K562 (cell line): Measurements from ENCODE around the gene FUT2. TPM values are rescaled to one million over a fixed set of nuclear protein-coding genes. Genes with fewer than 3 reads are reported as not detected.

Experiments
- ATF7 ChIP-seq: fragments of 450-650 bp; IDR thresholded peaks from 2 replicates; pipeline ENCODE4 v1.7.1; 2014; ENCODE audit warnings: mild to moderate bottlenecking, moderate library complexity
- DPF2 ChIP-seq: fragments of 450-650 bp; IDR thresholded peaks from 2 replicates; pipeline ENCODE4 v1.6.1; 2016
- FOXJ2 ChIP-seq: fragments of 200-800 bp; sonication (Bioruptor generic); IDR thresholded peaks from 2 replicates; pipeline ENCODE4 v1.6.1; 2016; ENCODE audit warnings: missing genetic modification characterization, missing compliant biosample characterization
- KDM4B ChIP-seq, 2 experiments: fragments of 450-650 bp in 1 of 2; sonication (generic) in 1 of 2; IDR thresholded peaks; 2 replicates each; pipeline ENCODE4 v1.6.1; 2016 to 2017; ENCODE audit warnings: borderline replicate concordance in 2 of 2, antibody characterized with exemption in 1 of 2, low read depth in 1 of 2, mild to moderate bottlenecking in 1 of 2
- L3MBTL2 ChIP-seq: fragments of 450-650 bp; IDR thresholded peaks from 2 replicates; pipeline ENCODE4 v1.6.1; 2016; ENCODE audit warnings: mild to moderate bottlenecking, moderate library complexity
- MTA3 ChIP-seq: fragments of 450-650 bp; formaldehyde crosslinking; IDR thresholded peaks from 2 replicates; pipeline ENCODE4 v1.6.1; 2017; ENCODE audit warnings: mild to moderate bottlenecking, borderline replicate concordance
- NELFE ChIP-seq: IDR thresholded peaks from 2 replicates; pipeline ENCODE4 v1.6.1; 2011; ENCODE audit warnings: mild to moderate bottlenecking; ENCODE audit not compliant: insufficient read depth, insufficient read length
- PHF8 ChIP-seq: fragments of 200-600 bp; sonication (generic); IDR thresholded peaks from 2 replicates; pipeline ENCODE4 v1.6.1; 2012; ENCODE audit warnings: mixed run types, mild to moderate bottlenecking, inconsistent platforms, low read length, moderate library complexity, borderline replicate concordance
- RBBP5 ChIP-seq: fragments of 200-600 bp; sonication (generic); IDR thresholded peaks from 2 replicates; pipeline ENCODE4 v1.6.1; 2012; ENCODE audit warnings: borderline replicate concordance, mild to moderate bottlenecking, low read length, control low read depth, inconsistent platforms; ENCODE audit not compliant: insufficient read depth, poor library complexity, severe bottlenecking
- RBFOX2 ChIP-seq: fragments of 200-400 bp; formaldehyde crosslinking; IDR thresholded peaks from 2 replicates; pipeline ENCODE4 v1.6.1; 2017; ENCODE audit warnings: low read depth, mild to moderate bottlenecking, low read length, moderate library complexity
- SRSF1 ChIP-seq: fragments of 200-400 bp; formaldehyde crosslinking; IDR thresholded peaks from 2 replicates; pipeline ENCODE4 v1.6.1; 2017; ENCODE audit warnings: mild to moderate bottlenecking, low read depth, low read length, moderate library complexity
- ZNF77 ChIP-seq: fragments of 250-450 bp; sonication (Bioruptor Pico); IDR thresholded peaks from 2 replicates; pipeline ENCODE4 v1.5.0; 2020
- polyA plus RNA-seq, 8 experiments: library from polyadenylated mRNA; depleted of rRNA in 4 of 8; stranded (reverse) in 5 of 8; unstranded in 3 of 8; fragments of >200 nt; fragmentation: Nextera tagmentation in 2 of 8; fragmentation: Illumina TruSeq in 1 of 8; extraction: Ambion mirVana in 2 of 8; extraction: Trizol in 1 of 8; gene quantifications; 2 replicates each; pipeline versions ENCODE4 v1.2.1 to v1.2.3, GENCODE V29; 2011 to 2014; ENCODE audit warnings: inconsistent platforms in 1 of 8, missing spikeins in 1 of 8
- total RNA-seq, 7 experiments: library from RNA; depleted of rRNA in 6 of 7; stranded (reverse); fragments of >200 nt in 6 of 7; fragmentation: Illumina TruSeq in 2 of 7; extraction: Trizol in 2 of 7; gene quantifications; 2 replicates each; pipeline versions ENCODE4 v1.2.1 to v1.2.3, GENCODE V29; 2011 to 2021; ENCODE audit warnings: low replicate concordance in 1 of 7
- TF ChIP-seq, protein P1 (sequence below): fragments of 200-800 bp; sonication (Bioruptor generic); IDR thresholded peaks from 2 replicates; pipeline ENCODE4 v1.6.1; 2017; ENCODE audit warnings: missing genetic modification characterization, missing compliant biosample characterization
- TF ChIP-seq, protein P2 (sequence below): sonication (generic); formaldehyde crosslinking; IDR thresholded peaks from 2 replicates; pipeline ENCODE4 v1.8.0; 2022; ENCODE audit warnings: mild to moderate bottlenecking, missing genetic modification reagents
- TF ChIP-seq, protein P3 (sequence below): fragments of 450-650 bp; formaldehyde crosslinking; IDR thresholded peaks from 2 replicates; pipeline ENCODE4 v1.4.0; 2022; ENCODE audit warnings: mild to moderate bottlenecking, moderate library complexity
- TF ChIP-seq, protein P4 (sequence below), 3 experiments: fragments of 200-800 bp in 1 of 3; fragments of 250-450 bp in 1 of 3; fragments of 450-650 bp in 1 of 3; sonication (Bioruptor Pico) in 1 of 3; sonication (Bioruptor generic) in 1 of 3; formaldehyde crosslinking in 1 of 3; IDR thresholded peaks; 2 replicates each; pipeline versions ENCODE4 v1.6.1 to v1.8.0; 2016 to 2022; ENCODE audit warnings: mild to moderate bottlenecking in 2 of 3, missing genetic modification characterization in 2 of 3, missing compliant biosample characterization in 1 of 3, moderate library complexity in 1 of 3

FUT2 gene
- total and polyA plus RNA-seq, 9 of the 15 experiments (the other 6 are each of a cell fraction or from before 2014, with no cell fraction given), result 0.03 to 0.04 TPM; not detected in 7

DNA sequence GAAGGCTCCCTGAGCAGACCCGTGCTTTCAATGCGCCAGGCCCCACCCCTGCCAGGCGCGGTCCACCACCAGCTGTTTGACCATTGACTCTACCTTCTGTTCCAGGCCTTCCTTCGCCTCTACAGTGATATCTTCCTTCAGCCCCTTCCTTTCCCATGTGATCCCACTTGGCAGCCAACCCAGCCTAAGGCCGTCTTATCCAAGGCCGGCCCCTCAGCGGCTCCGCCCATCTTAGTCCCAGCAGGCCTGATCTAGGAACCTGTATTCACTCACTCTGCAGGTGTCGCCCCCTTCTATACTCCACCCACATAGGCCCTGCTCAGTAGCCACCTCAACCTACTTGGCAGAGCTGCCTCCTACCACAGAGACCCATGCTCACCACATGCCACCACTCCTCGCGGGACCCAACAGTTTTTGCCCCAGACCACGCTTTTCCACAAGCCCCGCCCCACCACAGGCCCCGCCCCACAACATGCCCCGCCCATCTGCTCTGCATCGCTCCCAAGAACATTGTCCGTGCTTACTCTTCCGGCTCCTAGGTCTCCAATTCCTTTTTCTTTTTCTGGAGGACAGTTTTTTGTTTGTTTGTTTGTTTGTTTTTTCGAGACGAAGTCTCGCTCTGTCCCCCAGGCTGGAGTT is 41.7 kb downstream of the FUT2 start (continued):
- TF ChIP-seq FOXJ2 (tag) (no peak; the same call in 1 of the 2 replicates), PHF8 (peak; percentile 40; the same call in 1 of the 2 replicates), RBBP5 (no peak), RBFOX2 (peak; percentile 33; the same call in 1 of the 2 replicates), ZNF77 (CRISPR knock-in tag) (no peak), DPF2 (0 out of 2 replicates have a peak, but pooled peaks have one; percentile 14), ATF7 (peak; percentile 24; the same call in 1 of the 2 replicates), KDM4B (IDR thresholded peaks at IDR 0.05; ENCODE audit: borderline replicate concordance in 2 of 2, low read depth in 1 of 2) (no peak), MTA3 (0 out of 2 replicates have a peak, but pooled peaks have one; percentile 39), SRSF1 (no peak), NELFE (no peak), L3MBTL2 (peak; percentile 85)
- TF ChIP-seq, protein P1, sequence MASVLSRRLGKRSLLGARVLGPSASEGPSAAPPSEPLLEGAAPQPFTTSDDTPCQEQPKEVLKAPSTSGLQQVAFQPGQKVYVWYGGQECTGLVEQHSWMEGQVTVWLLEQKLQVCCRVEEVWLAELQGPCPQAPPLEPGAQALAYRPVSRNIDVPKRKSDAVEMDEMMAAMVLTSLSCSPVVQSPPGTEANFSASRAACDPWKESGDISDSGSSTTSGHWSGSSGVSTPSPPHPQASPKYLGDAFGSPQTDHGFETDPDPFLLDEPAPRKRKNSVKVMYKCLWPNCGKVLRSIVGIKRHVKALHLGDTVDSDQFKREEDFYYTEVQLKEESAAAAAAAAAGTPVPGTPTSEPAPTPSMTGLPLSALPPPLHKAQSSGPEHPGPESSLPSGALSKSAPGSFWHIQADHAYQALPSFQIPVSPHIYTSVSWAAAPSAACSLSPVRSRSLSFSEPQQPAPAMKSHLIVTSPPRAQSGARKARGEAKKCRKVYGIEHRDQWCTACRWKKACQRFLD (CRISPR knock-in tag), result 0 out of 2 replicates have a peak, but pooled peaks have one; percentile 38
- TF ChIP-seq, protein P2, sequence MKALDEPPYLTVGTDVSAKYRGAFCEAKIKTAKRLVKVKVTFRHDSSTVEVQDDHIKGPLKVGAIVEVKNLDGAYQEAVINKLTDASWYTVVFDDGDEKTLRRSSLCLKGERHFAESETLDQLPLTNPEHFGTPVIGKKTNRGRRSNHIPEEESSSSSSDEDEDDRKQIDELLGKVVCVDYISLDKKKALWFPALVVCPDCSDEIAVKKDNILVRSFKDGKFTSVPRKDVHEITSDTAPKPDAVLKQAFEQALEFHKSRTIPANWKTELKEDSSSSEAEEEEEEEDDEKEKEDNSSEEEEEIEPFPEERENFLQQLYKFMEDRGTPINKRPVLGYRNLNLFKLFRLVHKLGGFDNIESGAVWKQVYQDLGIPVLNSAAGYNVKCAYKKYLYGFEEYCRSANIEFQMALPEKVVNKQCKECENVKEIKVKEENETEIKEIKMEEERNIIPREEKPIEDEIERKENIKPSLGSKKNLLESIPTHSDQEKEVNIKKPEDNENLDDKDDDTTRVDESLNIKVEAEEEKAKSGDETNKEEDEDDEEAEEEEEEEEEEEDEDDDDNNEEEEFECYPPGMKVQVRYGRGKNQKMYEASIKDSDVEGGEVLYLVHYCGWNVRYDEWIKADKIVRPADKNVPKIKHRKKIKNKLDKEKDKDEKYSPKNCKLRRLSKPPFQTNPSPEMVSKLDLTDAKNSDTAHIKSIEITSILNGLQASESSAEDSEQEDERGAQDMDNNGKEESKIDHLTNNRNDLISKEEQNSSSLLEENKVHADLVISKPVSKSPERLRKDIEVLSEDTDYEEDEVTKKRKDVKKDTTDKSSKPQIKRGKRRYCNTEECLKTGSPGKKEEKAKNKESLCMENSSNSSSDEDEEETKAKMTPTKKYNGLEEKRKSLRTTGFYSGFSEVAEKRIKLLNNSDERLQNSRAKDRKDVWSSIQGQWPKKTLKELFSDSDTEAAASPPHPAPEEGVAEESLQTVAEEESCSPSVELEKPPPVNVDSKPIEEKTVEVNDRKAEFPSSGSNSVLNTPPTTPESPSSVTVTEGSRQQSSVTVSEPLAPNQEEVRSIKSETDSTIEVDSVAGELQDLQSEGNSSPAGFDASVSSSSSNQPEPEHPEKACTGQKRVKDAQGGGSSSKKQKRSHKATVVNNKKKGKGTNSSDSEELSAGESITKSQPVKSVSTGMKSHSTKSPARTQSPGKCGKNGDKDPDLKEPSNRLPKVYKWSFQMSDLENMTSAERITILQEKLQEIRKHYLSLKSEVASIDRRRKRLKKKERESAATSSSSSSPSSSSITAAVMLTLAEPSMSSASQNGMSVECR (CRISPR knock-in tag), result 0 out of 2 replicates have a peak, but pooled peaks have one; percentile 37
- TF ChIP-seq, protein P3, sequence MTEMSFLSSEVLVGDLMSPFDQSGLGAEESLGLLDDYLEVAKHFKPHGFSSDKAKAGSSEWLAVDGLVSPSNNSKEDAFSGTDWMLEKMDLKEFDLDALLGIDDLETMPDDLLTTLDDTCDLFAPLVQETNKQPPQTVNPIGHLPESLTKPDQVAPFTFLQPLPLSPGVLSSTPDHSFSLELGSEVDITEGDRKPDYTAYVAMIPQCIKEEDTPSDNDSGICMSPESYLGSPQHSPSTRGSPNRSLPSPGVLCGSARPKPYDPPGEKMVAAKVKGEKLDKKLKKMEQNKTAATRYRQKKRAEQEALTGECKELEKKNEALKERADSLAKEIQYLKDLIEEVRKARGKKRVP (CRISPR knock-in tag), result no peak
- TF ChIP-seq, protein P4, sequence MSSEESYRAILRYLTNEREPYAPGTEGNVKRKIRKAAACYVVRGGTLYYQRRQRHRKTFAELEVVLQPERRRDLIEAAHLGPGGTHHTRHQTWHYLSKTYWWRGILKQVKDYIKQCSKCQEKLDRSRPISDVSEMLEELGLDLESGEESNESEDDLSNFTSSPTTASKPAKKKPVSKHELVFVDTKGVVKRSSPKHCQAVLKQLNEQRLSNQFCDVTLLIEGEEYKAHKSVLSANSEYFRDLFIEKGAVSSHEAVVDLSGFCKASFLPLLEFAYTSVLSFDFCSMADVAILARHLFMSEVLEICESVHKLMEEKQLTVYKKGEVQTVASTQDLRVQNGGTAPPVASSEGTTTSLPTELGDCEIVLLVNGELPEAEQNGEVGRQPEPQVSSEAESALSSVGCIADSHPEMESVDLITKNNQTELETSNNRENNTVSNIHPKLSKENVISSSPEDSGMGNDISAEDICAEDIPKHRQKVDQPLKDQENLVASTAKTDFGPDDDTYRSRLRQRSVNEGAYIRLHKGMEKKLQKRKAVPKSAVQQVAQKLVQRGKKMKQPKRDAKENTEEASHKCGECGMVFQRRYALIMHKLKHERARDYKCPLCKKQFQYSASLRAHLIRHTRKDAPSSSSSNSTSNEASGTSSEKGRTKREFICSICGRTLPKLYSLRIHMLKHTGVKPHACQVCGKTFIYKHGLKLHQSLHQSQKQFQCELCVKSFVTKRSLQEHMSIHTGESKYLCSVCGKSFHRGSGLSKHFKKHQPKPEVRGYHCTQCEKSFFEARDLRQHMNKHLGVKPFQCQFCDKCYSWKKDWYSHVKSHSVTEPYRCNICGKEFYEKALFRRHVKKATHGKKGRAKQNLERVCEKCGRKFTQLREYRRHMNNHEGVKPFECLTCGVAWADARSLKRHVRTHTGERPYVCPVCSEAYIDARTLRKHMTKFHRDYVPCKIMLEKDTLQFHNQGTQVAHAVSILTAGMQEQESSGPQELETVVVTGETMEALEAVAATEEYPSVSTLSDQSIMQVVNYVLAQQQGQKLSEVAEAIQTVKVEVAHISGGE (CRISPR knock-in tag; IDR thresholded peaks at IDR 0.05), result peak in 1 of 3 experiments; percentile 94; a peak in 2 of 6 replicates
